ENCODE data around the gene GABRG2.
"Not testable (repeated sequence)": the region's sequence is repeated elsewhere in the genome, so short reads cannot be mapped to it uniquely, and the experiment has no call there.

Gene GABRG2

GRCh38 chr5:162067655-162068411 is at the start of gene GABRG2:
Gene GABRG2 (plus strand): TSS chr5:162067773. CDS start chr5:162068000, 227 bp downstream.
- DNase-seq (ENCODE audit: low read depth, low spot score), result no peak

GRCh38 chr5:162025312-162025711 is 42.3 kb upstream of the GABRG2 start:
- no peak for DNase-seq (ENCODE audit: low read depth, low spot score)

- no peak for DNase-seq (ENCODE audit: low read depth, low spot score)
Measured at GRCh38 chr5:162026803-162027202, 40.8 kb upstream of the GABRG2 start.

GRCh38 chr5:162037431-162037830 is 30.1 kb upstream of the GABRG2 start:
- no peak for DNase-seq (ENCODE audit: low read depth, low spot score)

- DNase-seq (ENCODE audit: low read depth, low spot score), result no peak
Measured at GRCh38 chr5:162047279-162047678, 20.3 kb upstream of the GABRG2 start.

- DNase-seq (ENCODE audit: low read depth, low spot score), result no peak
Measured at GRCh38 chr5:162052676-162053075, 14.9 kb upstream of the GABRG2 start.

- not testable (repeated sequence) for DNase-seq (ENCODE audit: low read depth, low spot score)
Measured at GRCh38 chr5:162055095-162055494, 12.5 kb upstream of the GABRG2 start.

GRCh38 chr5:162067162-162067561 is 411 bp upstream of the GABRG2 start:
- DNase-seq (ENCODE audit: low read depth, low spot score), result no peak

- no peak for DNase-seq (ENCODE audit: low read depth, low spot score)
Measured at GRCh38 chr5:162068412-162068811, 839 bp downstream of the GABRG2 start.

GRCh38 chr5:162068936-162069335 is 1.4 kb downstream of the GABRG2 start:
- no peak for DNase-seq (ENCODE audit: low read depth, low spot score)

- DNase-seq (ENCODE audit: low read depth, low spot score), result no peak
Measured at GRCh38 chr5:162078805-162079204, 11.2 kb downstream of the GABRG2 start.

GRCh38 chr5:162091336-162091735 is 23.8 kb downstream of the GABRG2 start:
- no peak for DNase-seq (ENCODE audit: low read depth, low spot score)

GRCh38 chr5:162096448-162096847 is 28.9 kb downstream of the GABRG2 start:
- DNase-seq (ENCODE audit: low read depth, low spot score), result no peak

- DNase-seq (ENCODE audit: low read depth, low spot score), result no peak
Measured at GRCh38 chr5:162107591-162107990, 40.0 kb downstream of the GABRG2 start.

- DNase-seq (ENCODE audit: low read depth, low spot score), result no peak
Measured at GRCh38 chr5:162119801-162120200, 52.2 kb downstream of the GABRG2 start.

- DNase-seq (ENCODE audit: low read depth, low spot score), result no peak
Measured at GRCh38 chr5:162128117-162128516, 60.5 kb downstream of the GABRG2 start.

- DNase-seq (ENCODE audit: low read depth, low spot score), result no peak
Measured at GRCh38 chr5:162132348-162132747, 64.8 kb downstream of the GABRG2 start.

GRCh38 chr5:162139190-162139589 is 71.6 kb downstream of the GABRG2 start:
- no peak for DNase-seq (ENCODE audit: low read depth, low spot score)

GRCh38 chr5:162154242-162154641 is 86.7 kb downstream of the GABRG2 start:
- DNase-seq (ENCODE audit: low read depth, low spot score), result no peak

- no peak for DNase-seq (ENCODE audit: low read depth, low spot score)
Measured at GRCh38 chr5:162160401-162160800, 92.8 kb downstream of the GABRG2 start.

- DNase-seq (ENCODE audit: low read depth, low spot score), result no peak
Measured at GRCh38 chr5:162163663-162164062, 96.1 kb downstream of the GABRG2 start.

GRCh38 chr5:162174358-162174974 is 106.9 kb downstream of the GABRG2 start:
- DNase-seq (ENCODE audit: low read depth, low spot score), result no peak

- no peak for DNase-seq (ENCODE audit: low read depth, low spot score)
Measured at GRCh38 chr5:162187371-162187770, 119.8 kb downstream of the GABRG2 start.
